B cell (primary cell): ENCODE results near the gene COX10. TPM values are rescaled to one million over a fixed set of nuclear protein-coding genes. Genes with fewer than 3 reads are reported as not detected.
"Not testable (repeated sequence)": the region's sequence is repeated elsewhere in the genome, so short reads cannot be mapped to it uniquely, and the experiment has no call there.

ENCODE experiments used
- ATAC-seq: fragments of 200-7000 bp; cut with Tn5 transposase; one replicate; pipeline ENCODE4 v1.10.0; 2021; ENCODE audit warnings: low read depth, mild to moderate bottlenecking, moderate number of reproducible peaks, moderate library complexity
- CTCF ChIA-PET: fragments of 350-600 bp; sonication (Branson Sonifier 250); formaldehyde crosslinking; loops from one replicate; lab custom pipeline; 2021; ENCODE audit warnings: antibody characterized with exemption, inconsistent platforms; lab: Charles Lee
- POLR2A ChIA-PET: fragments of 350-600 bp; sonication (Branson Sonifier 250); formaldehyde crosslinking; loops from one replicate; lab custom pipeline; 2021; ENCODE audit warnings: antibody characterized with exemption; lab: Charles Lee
- DNase-seq: peaks from one replicate; pipeline ENCODE4 v3.0.0; 2013
- H2AFZ ChIP-seq: 2 replicates; pipeline ENCODE4 v1.6.1; 2012; ENCODE audit warnings: mild to moderate bottlenecking, low read depth, low read length; ENCODE audit not compliant: insufficient read depth, poor library complexity, severe bottlenecking
- H3K27ac ChIP-seq, 2 donors: 1 replicate in 1 of 2; 2 replicates in 1 of 2; pipeline ENCODE4 v1.5.1; 2012 to 2013; ENCODE audit warnings: low read length in 2 of 2, mild to moderate bottlenecking in 2 of 2, moderate library complexity in 1 of 2
- H3K27me3 ChIP-seq, 4 experiments: fragments of 200-600 bp in 1 of 4; sonication (generic) in 1 of 4; replicated peaks in 1 of 4; 1 replicate in 2 of 4; 2 replicates in 2 of 4; pipeline versions ENCODE4 v1.6.1 to v1.7.0; 2013 to 2016; ENCODE audit warnings: low read length in 3 of 4, mild to moderate bottlenecking in 2 of 4, mixed read lengths in 1 of 4, moderate library complexity in 1 of 4; ENCODE audit not compliant: insufficient read depth in 4 of 4, control insufficient read depth in 3 of 4; ENCODE audit errors: control extremely low read depth in 1 of 4
- H3K36me3 ChIP-seq, 2 experiments: replicated peaks in 1 of 2; 1 replicate in 1 of 2; 2 replicates in 1 of 2; pipeline versions ENCODE4 v1.6.1 to v1.7.1; 2013; ENCODE audit warnings: low read length in 1 of 2; ENCODE audit not compliant: insufficient read depth in 2 of 2, control insufficient read depth in 1 of 2; ENCODE audit errors: control extremely low read depth in 1 of 2, extremely low read depth in 1 of 2
- H3K4me1 ChIP-seq, 2 donors: fragments of 200-600 bp in 1 of 2; sonication (generic) in 1 of 2; 1 replicate in 1 of 2; 2 replicates in 1 of 2; pipeline versions ENCODE4 v1.5.1 to v1.6.1; 2013 to 2017; ENCODE audit warnings: low read length in 2 of 2; ENCODE audit not compliant: control insufficient read depth in 2 of 2, insufficient read depth in 2 of 2
- H3K4me2 ChIP-seq: replicated peaks from 2 replicates; pipeline ENCODE3; 2012; ENCODE audit warnings: mild to moderate bottlenecking, low read depth, low read length; ENCODE audit not compliant: poor library complexity, severe bottlenecking
- H3K4me3 ChIP-seq, 5 experiments: fragments of 200-600 bp in 1 of 5; sonication (generic) in 1 of 5; 1 replicate in 3 of 5; 2 replicates in 2 of 5; pipeline versions ENCODE4 v1.5.1 to v1.7.0; 2011 to 2016; ENCODE audit warnings: low read length in 4 of 5, mild to moderate bottlenecking in 4 of 5, low read depth in 2 of 5, control low read depth in 1 of 5, moderate library complexity in 1 of 5; ENCODE audit not compliant: insufficient read depth in 1 of 5; ENCODE audit errors: control extremely low read depth in 1 of 5, extremely low read depth in 1 of 5
- H3K79me2 ChIP-seq: fragments of 200-600 bp; sonication (generic); one replicate; pipeline ENCODE4 v1.6.0; 2016; ENCODE audit warnings: low read length; ENCODE audit not compliant: control insufficient read depth, insufficient read depth
- H3K9ac ChIP-seq: fragments of 200-600 bp; sonication (generic); 2 replicates; pipeline ENCODE4 v1.6.1; 2017; ENCODE audit warnings: mild to moderate bottlenecking, low read length, moderate library complexity
- H3K9me3 ChIP-seq, 3 donors: one replicate each; pipeline versions ENCODE4 v1.6.1 to v1.7.1; 2013; ENCODE audit warnings: low read length in 2 of 3; ENCODE audit not compliant: control insufficient read depth in 2 of 3, insufficient read depth in 1 of 3; ENCODE audit errors: control extremely low read depth in 1 of 3
- H4K20me1 ChIP-seq: 2 replicates; pipeline ENCODE4 v1.6.0; 2012; ENCODE audit warnings: mild to moderate bottlenecking, low read length; ENCODE audit not compliant: insufficient read depth, control insufficient read depth, poor library complexity, severe bottlenecking
- H3K27ac Mint-ChIP-seq: one replicate; pipeline ENCODE4 v1.8.0; 2021; ENCODE audit warnings: mixed read lengths
- H3K27me3 Mint-ChIP-seq: one replicate; pipeline ENCODE4 v1.8.0; 2021; ENCODE audit warnings: mixed read lengths
- H3K4me1 Mint-ChIP-seq: one replicate; pipeline ENCODE4 v1.8.0; 2021; ENCODE audit warnings: mixed read lengths
- H3K4me3 Mint-ChIP-seq: one replicate; pipeline ENCODE4 v1.8.0; 2021; ENCODE audit warnings: mixed read lengths
- H3K9me3 Mint-ChIP-seq: one replicate; pipeline ENCODE4 v1.8.0; 2022; ENCODE audit warnings: mixed read lengths; ENCODE audit not compliant: insufficient read depth
- WGBS: methylation state at CpG from one replicate; pipeline ENCODE4 v1.1.5; 2013; ENCODE audit warnings: missing lambda C conversion rate; ENCODE audit not compliant: insufficient coverage; 5-methylcytosine and 5-hydroxymethylcytosine counted together
- intact Hi-C: fragments of 100-400 bp; cut with micrococcal nuclease; formaldehyde crosslinking; loops from one replicate; pipeline ENCODE4 v1.10.0; 2022
- polyA plus RNA-seq: library from polyadenylated mRNA; depleted of rRNA; stranded (reverse); fragments of >200 nt; gene quantifications from 2 replicates; pipeline ENCODE4 v1.2.3, GENCODE V29; 2012
- total RNA-seq, 2 donors: library from RNA; stranded (reverse); fragments of 120-200 nt in 1 of 2; gene quantifications; 1 replicate in 1 of 2; 2 replicates in 1 of 2; pipeline versions ENCODE4 v1.2.3 to v1.2.4, GENCODE V29; 2013 to 2022

The COX10 gene
- total and polyA plus RNA-seq, 2 donors (not counting 1 experiment from before 2014, with no cell fraction given), result 21.8 to 23.3 TPM

- H3K4me3 Mint-ChIP-seq, H3K9ac ChIP-seq, H3K27ac Mint-ChIP-seq, H3K9me3 ChIP-seq, intact Hi-C loops, H3K27ac ChIP-seq, H3K9me3 Mint-ChIP-seq, H2AFZ ChIP-seq, CTCF ChIA-PET, H3K4me1 ChIP-seq, POLR2A ChIA-PET, H3K4me3 ChIP-seq, H3K36me3 ChIP-seq, H3K27me3 ChIP-seq, ATAC-seq, DNase-seq, H3K79me2 ChIP-seq, H3K4me2 ChIP-seq: not testable (repeated sequence)
- peaks cover 28% of the 10 kb centered on the region for H3K4me1 Mint-ChIP-seq
- peaks cover 16% of the 10 kb centered on the region for H3K27me3 Mint-ChIP-seq
- H4K20me1 ChIP-seq, result peaks cover 11% of the 10 kb centered on the region
- WGBS, result no CpG with 5 or more reads among the region's 1 CpG
Observed at GRCh38 chr17:14190774-14191173, 121.5 kb downstream of the COX10 start.

GRCh38 chr17:14191469-14191868, 122.2 kb downstream of the COX10 start:
- H3K4me3 Mint-ChIP-seq, H3K9me3 Mint-ChIP-seq, H3K9me3 ChIP-seq, H3K9ac ChIP-seq, H3K27ac Mint-ChIP-seq, POLR2A ChIA-PET, H3K27ac ChIP-seq, H3K4me3 ChIP-seq, H3K27me3 ChIP-seq, H2AFZ ChIP-seq, CTCF ChIA-PET, H3K36me3 ChIP-seq, DNase-seq, intact Hi-C loops, ATAC-seq, H3K4me2 ChIP-seq, H3K79me2 ChIP-seq: not testable (repeated sequence)
- Mint-ChIP-seq H3K27me3 (peaks cover 16% of the 10 kb centered on the region), H3K4me1 (peaks cover 35% of the 10 kb centered on the region)
- H4K20me1 ChIP-seq, result peaks cover 17% of the 10 kb centered on the region
- H3K4me1 ChIP-seq, result peaks cover 10 to 11% of the 10 kb centered on the region in 2 donors

- H3K27me3 ChIP-seq, H2AFZ ChIP-seq, H3K9me3 ChIP-seq, H3K27ac ChIP-seq, H3K4me2 ChIP-seq, H3K4me3 Mint-ChIP-seq, H3K9ac ChIP-seq, intact Hi-C loops, ATAC-seq, H3K27ac Mint-ChIP-seq, POLR2A ChIA-PET, CTCF ChIA-PET, H3K4me3 ChIP-seq, H3K79me2 ChIP-seq, DNase-seq, H3K9me3 Mint-ChIP-seq, H3K36me3 ChIP-seq: not testable (repeated sequence)
- H3K27me3 Mint-ChIP-seq, result peaks cover 22% of the 10 kb centered on the region
- H3K4me1 Mint-ChIP-seq, result peaks cover 37% of the 10 kb centered on the region
- H4K20me1 ChIP-seq, result peaks cover 22% of the 10 kb centered on the region
- peaks cover 11 to 14% of the 10 kb centered on the region in 2 donors for H3K4me1 ChIP-seq
- no CpG with 5 or more reads among the region's 11 CpGs for WGBS
Observed at GRCh38 chr17:14192039-14192438, 122.7 kb downstream of the COX10 start.

GRCh38 chr17:14192636-14193344, 123.5 kb downstream of the COX10 start:
- POLR2A ChIA-PET, H3K9ac ChIP-seq, H3K4me3 ChIP-seq, H3K36me3 ChIP-seq, H3K9me3 ChIP-seq, CTCF ChIA-PET, H3K79me2 ChIP-seq, intact Hi-C loops, H3K9me3 Mint-ChIP-seq, H3K27me3 ChIP-seq, H3K27ac ChIP-seq, H2AFZ ChIP-seq, H3K4me2 ChIP-seq, DNase-seq, ATAC-seq, H3K27ac Mint-ChIP-seq, H3K4me3 Mint-ChIP-seq: not testable (repeated sequence)
- Histone ChIP-seq H3K4me1 (peaks cover 11 to 14% of the 10 kb centered on the region in 2 donors), H4K20me1 (peaks cover 29% of the 10 kb centered on the region)
- Mint-ChIP-seq H3K27me3 (peaks cover 24% of the 10 kb centered on the region), H3K4me1 (peaks cover 37% of the 10 kb centered on the region)
- no CpG with 5 or more reads among the region's 13 CpGs for WGBS
